Glutamatergic neuron (in vitro differentiated cells): ENCODE results near the gene KRT28. TPM values are rescaled to one million over a fixed set of nuclear protein-coding genes. Genes with fewer than 3 reads are reported as not detected.

ENCODE experiments used
- DNase-seq: peaks from one replicate; pipeline ENCODE4 v3.0.0; 2022
- H3K27ac Mint-ChIP-seq: one replicate; pipeline ENCODE4 v1.8.0; 2020; ENCODE audit warnings: mild to moderate bottlenecking, mixed read lengths, inconsistent platforms; ENCODE audit not compliant: unreplicated experiment
- H3K27me3 Mint-ChIP-seq: one replicate; pipeline ENCODE4 v1.8.0; 2020; ENCODE audit warnings: mild to moderate bottlenecking, moderate library complexity, mixed read lengths, inconsistent platforms; ENCODE audit not compliant: unreplicated experiment
- H3K36me3 Mint-ChIP-seq: one replicate; pipeline ENCODE4 v1.8.0; 2020; ENCODE audit warnings: mild to moderate bottlenecking, mixed read lengths, inconsistent platforms; ENCODE audit not compliant: unreplicated experiment
- H3K4me1 Mint-ChIP-seq: one replicate; pipeline ENCODE4 v1.8.0; 2020; ENCODE audit warnings: mild to moderate bottlenecking, low read depth, mixed read lengths, inconsistent platforms; ENCODE audit not compliant: unreplicated experiment
- H3K4me3 Mint-ChIP-seq: one replicate; pipeline ENCODE4 v1.8.0; 2020; ENCODE audit warnings: mild to moderate bottlenecking, mixed read lengths, inconsistent platforms; ENCODE audit not compliant: unreplicated experiment
- H3K9me3 Mint-ChIP-seq: one replicate; pipeline ENCODE4 v1.8.0; 2020; ENCODE audit warnings: mild to moderate bottlenecking, moderate library complexity, mixed read lengths, inconsistent platforms; ENCODE audit not compliant: unreplicated experiment
- CTCF ChIP-seq: fragments of 200-600 bp; sonication (generic); IDR thresholded peaks from one replicate; pipeline ENCODE4 v1.5.0; 2021; ENCODE audit not compliant: partially characterized antibody, unreplicated experiment
- total RNA-seq: library from RNA; stranded (reverse); fragmentation: NEBNext Ultra II Directional; extraction: Animal tissue kit (Norgen Biotek cat#: 25700); gene quantifications from one replicate; pipeline ENCODE4 v1.2.1, GENCODE V29; 2021; ENCODE audit not compliant: unreplicated experiment

The KRT28 gene
- total RNA-seq, 1 donor from 2014 or later: not detected

- no peak overlapping the region for H3K4me3 Mint-ChIP-seq
- no peaks in the 10 kb centered on the region for H3K9me3 Mint-ChIP-seq
- no peak overlapping the region for H3K27ac Mint-ChIP-seq
- DNase-seq: no peak
- H3K4me1 Mint-ChIP-seq: peaks cover 4% of the 10 kb centered on the region
- TF ChIP-seq CTCF: no peak
- H3K27me3 Mint-ChIP-seq: peaks cover 2% of the 10 kb centered on the region
- peaks cover 4% of the 10 kb centered on the region for H3K36me3 Mint-ChIP-seq
Observed at GRCh38 chr17:40800381-40800780, 622 bp upstream of the KRT28 start.

GRCh38 chr17:40796846-40797245 is 2.9 kb downstream of the KRT28 start:
- no peak for TF ChIP-seq CTCF
- no peaks in the 10 kb centered on the region for H3K27me3 Mint-ChIP-seq
- H3K4me1 Mint-ChIP-seq: peaks cover 7% of the 10 kb centered on the region

GRCh38 chr17:40795019-40795667 is 4.6 kb downstream of the KRT28 start:
- Mint-ChIP-seq H3K4me3 (no peak overlapping the region), H3K9me3 (no peaks in the 10 kb centered on the region), H3K4me1 (peaks cover 7% of the 10 kb centered on the region), H3K36me3 (no peaks in the 10 kb centered on the region), H3K27ac (no peak overlapping the region), H3K27me3 (no peaks in the 10 kb centered on the region)
- TF ChIP-seq CTCF: no peak
- DNase-seq: no peak

More at GRCh38 chr17:40796846-40797245, 2.9 kb downstream of the KRT28 start:
- Mint-ChIP-seq H3K27ac (no peak overlapping the region), H3K36me3 (no peaks in the 10 kb centered on the region), H3K9me3 (no peaks in the 10 kb centered on the region), H3K4me3 (no peak overlapping the region)
- no peak for DNase-seq

- H3K36me3 Mint-ChIP-seq: no peaks in the 10 kb centered on the region
- peaks cover 7% of the 10 kb centered on the region for H3K4me1 Mint-ChIP-seq
- no peak overlapping the region for H3K27ac Mint-ChIP-seq
- TF ChIP-seq CTCF: no peak
- H3K27me3 Mint-ChIP-seq: no peaks in the 10 kb centered on the region
- H3K9me3 Mint-ChIP-seq: no peaks in the 10 kb centered on the region
- DNase-seq: no peak
- H3K4me3 Mint-ChIP-seq: no peak overlapping the region
Observed at GRCh38 chr17:40794466-40794865, 5.3 kb downstream of the KRT28 start.

GRCh38 chr17:40793832-40794231 is 5.9 kb downstream of the KRT28 start:
- Mint-ChIP-seq H3K9me3 (no peaks in the 10 kb centered on the region), H3K4me1 (peaks cover 7% of the 10 kb centered on the region), H3K4me3 (no peak overlapping the region), H3K36me3 (no peaks in the 10 kb centered on the region), H3K27ac (no peak overlapping the region), H3K27me3 (no peaks in the 10 kb centered on the region)
- no peak for DNase-seq
- no peak for TF ChIP-seq CTCF
